GM12891 (cell line): ENCODE data around the gene CTBP2.

Source experiments
- POLR2A ChIP-seq: IDR thresholded peaks from 2 replicates; pipeline ENCODE4 v1.6.1; 2011; ENCODE audit warnings: low read depth, low read length, control low read depth
- POLR2AphosphoS5 ChIP-seq: IDR thresholded peaks from 2 replicates; pipeline ENCODE4 v1.6.1; 2011; ENCODE audit warnings: low read depth, low read length, control low read depth
- POU2F2 ChIP-seq: IDR thresholded peaks from 2 replicates; pipeline ENCODE4 v1.6.1; 2011; ENCODE audit warnings: low read depth, mild to moderate bottlenecking, control low read depth, low read length, moderate library complexity
- TAF1 ChIP-seq: IDR thresholded peaks from 2 replicates; pipeline ENCODE4 v1.6.1; 2011; ENCODE audit warnings: low read depth, low read length, control low read depth

DNA sequence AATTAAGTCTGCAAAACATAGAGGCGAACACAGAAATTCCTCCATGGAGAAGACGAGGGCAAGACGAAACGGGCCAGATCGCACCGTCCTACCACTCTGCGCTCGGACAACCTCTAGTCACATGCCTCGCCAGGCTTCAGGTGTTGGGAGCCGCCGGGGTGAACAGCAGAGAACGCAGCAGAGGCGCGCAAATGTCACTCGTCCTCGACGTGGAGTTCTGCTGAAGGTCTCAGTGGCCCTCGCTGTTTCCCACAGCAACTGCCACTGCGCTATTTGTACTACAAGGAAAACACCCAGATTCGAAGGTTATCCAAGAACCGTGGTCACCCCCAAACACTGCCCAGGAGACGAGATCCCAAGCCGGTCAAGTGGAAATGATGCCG lies 9.2 kb downstream of the CTBP2 start:
- TF ChIP-seq POLR2AphosphoS5 (no peak), POLR2A (no peak), POU2F2 (no peak), TAF1 (no peak)
